Activated CD4-positive, CD25-positive, alpha-beta regulatory T cell treated with anti-CD3 and anti-CD28 coated beads, Interleukin-2, amount 50 U/mL, for 16 hours (primary cell): ENCODE results near the gene PLA1A.
"Not testable (repeated sequence)": the region's sequence is repeated elsewhere in the genome, so short reads cannot be mapped to it uniquely, and the experiment has no call there.

Source experiments
- DNase-seq: peaks from one replicate; pipeline ENCODE4 v3.0.0-alpha.2; 2020; ENCODE audit warnings: low read depth, low spot score

PLA1A gene

GRCh38 chr3:119662604-119663373 lies 65.1 kb downstream of the PLA1A start:
- no peak for DNase-seq

- no peak for DNase-seq
Observed at GRCh38 chr3:119663885-119664284, 66.2 kb downstream of the PLA1A start.

GRCh38 chr3:119664370-119664769 lies 66.7 kb downstream of the PLA1A start:
- no peak for DNase-seq

DNA sequence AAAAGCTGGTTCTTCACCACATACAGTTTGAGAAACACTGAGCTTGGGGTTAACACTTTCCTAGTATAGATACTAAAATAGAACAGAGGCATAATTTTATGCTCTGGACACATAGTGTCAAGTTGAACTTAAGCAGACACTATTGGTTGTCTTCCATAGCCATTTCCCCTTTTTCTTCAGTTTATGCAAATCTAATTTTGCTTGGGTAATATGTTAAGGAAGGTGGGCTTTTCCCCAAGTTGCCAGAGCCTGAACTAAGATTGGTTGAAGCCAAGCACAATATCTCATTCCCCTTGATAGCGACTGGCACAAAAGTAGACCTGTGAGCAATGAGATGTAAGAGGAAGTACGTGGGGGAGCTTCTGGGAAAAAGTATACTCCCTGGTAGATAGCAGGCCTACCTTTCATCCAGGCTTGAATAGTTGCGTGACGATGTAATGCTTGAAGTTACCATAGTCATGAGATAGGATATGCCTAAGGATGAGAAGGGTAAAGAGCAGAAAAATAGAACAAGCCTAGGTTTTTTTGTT lies 67.2 kb downstream of the PLA1A start:
- DNase-seq, result no peak

- no peak for DNase-seq
Observed at GRCh38 chr3:119665954-119666559, 68.4 kb downstream of the PLA1A start.

GRCh38 chr3:119669906-119670570 lies 72.4 kb downstream of the PLA1A start:
- no peak for DNase-seq

DNA sequence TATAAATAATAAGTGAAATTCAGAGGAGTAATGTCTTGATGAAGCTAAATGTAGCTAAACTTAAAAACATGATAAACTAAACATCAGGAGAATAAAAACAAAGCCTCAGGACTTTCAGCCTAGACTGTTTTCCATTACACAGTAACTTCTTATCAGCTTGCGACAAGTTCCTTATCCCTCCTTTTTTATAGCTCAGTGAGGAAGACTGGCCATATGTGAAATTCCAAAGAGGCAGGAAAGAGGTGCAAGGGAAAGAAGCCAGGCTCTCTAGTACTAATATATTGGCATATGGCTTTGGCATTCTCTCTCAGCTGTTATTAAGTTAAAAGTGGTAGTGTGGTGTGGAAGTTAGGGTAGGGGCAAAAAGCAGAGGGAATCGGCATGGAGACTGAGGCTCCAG lies 75.1 kb downstream of the PLA1A start:
- DNase-seq, result no peak

DNA sequence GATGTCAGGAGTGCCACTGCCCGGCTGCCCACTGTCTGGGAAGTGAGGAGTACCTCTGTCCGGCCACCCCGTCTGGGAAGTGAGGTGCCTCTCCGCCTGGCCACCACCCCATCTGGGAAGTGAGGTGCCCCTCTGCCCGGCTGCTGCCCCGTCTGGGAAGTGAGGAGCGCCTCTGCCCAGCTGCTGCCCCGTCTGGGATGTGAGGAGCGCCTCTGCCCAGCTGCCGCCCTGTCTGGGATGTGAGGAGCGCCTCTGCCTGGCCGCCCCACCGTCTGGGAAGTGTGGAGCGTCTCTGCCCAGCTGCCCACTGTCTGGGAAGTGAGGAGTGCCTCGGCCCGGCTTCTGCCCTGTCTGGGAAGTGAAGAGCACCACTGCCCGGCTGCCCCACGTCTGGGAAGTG lies 76.2 kb downstream of the PLA1A start:
- DNase-seq, result no peak

DNA sequence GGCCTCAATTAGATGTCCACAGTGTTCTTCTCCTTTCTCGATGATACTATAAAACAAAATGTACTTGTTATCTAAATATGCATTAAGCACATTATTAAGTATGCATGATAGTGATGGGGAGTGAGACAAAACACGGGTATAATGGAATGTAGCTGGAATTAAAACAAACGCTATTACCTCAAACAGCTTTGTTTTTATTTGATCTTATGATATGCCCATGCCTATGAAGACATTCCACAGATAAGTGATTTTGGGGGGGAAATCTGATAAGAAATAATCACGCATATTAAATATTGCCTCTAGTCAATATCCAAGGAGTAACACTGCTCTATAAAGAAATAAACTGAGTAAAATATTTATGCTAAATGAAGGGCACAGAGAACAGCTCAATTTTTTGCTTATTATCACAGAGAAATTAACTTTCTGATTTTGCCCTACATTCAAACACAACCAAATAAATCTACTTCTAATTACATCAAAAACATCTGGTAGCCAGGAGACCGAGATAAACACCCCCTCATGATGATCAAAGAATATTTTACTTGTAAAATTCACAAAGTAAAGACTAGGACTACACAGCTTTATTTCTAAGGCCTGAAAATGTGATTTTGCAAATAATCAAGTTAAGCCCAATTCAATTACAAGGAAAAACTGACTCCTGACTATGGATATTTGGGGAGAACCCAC lies 77.6 kb downstream of the PLA1A start:
- DNase-seq, result no peak

- DNase-seq, result no peak
Observed at GRCh38 chr3:119676020-119676419, 78.3 kb downstream of the PLA1A start.

GRCh38 chr3:119676771-119677640 lies 79.3 kb downstream of the PLA1A start, which contains the start of gene COX17:
TSS of gene COX17 (minus strand) at chr3:119677406. CDS start at chr3:119677310, 96 bp downstream.
- peak; percentile 94 for DNase-seq

DNA sequence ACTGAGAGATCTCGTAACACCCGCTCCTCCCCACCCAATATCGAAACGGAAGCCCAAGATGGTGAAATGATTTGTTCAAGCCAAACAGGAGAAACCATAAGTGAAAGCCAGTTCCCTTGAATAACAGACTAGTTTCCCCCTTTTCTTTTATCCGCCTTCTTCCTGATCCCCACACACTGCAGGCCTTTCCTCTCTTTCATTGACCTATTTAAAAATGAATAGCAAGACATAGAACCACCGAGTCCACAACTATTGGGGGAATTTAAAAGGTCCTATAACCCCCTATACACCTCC lies 79.9 kb downstream of the PLA1A start:
- no peak for DNase-seq

DNA sequence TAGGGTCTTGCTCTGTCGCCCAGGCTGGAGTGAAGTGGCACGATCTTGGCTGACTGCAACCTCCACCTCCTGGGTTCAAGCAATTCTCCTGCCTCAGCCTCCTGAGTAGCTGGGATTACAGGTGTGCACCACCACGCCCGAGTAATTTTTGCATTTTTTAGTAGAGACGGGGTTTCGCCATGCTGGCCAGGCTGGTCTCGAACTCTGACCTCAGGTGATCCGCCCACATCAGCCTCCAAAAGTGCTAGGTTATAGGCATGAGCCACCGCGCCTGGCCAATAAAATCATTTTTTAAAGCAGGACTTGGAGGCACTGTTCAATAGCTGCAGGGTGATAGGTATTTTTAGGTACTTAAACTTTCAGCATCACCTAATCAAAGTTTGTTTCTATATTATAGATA lies 80.5 kb downstream of the PLA1A start:
- not testable (repeated sequence) for DNase-seq
